DOHH2 (cell line): ENCODE results near the gene CACNB1.

Experiments
- CTCF ChIP-seq: fragments of 200-600 bp; sonication (generic); IDR thresholded peaks from one replicate; pipeline ENCODE4 v1.5.1; 2014; ENCODE audit warnings: antibody characterized with exemption, mild to moderate bottlenecking, low read depth, low read length; ENCODE audit not compliant: poor library complexity, severe bottlenecking
- EZH2phosphoT487 ChIP-seq: fragments of 200-600 bp; sonication (generic); IDR thresholded peaks from 2 replicates; pipeline ENCODE4 v1.6.1; 2017; ENCODE audit warnings: borderline replicate concordance, mild to moderate bottlenecking, antibody characterized with exemption, low read length, moderate library complexity, mixed read lengths

- TF ChIP-seq CTCF (no peak), EZH2phosphoT487 (no peak)
Measured at GRCh38 chr17:39141915-39142664, 55.4 kb downstream of the CACNB1 start.
